Retinal pigment epithelial cell (primary cell): Measurements from ENCODE around the gene PTPRD.

ENCODE experiments used
- DNase-seq: peaks from one replicate; pipeline ENCODE4 v3.0.0-alpha.2; 2010; ENCODE audit warnings: low read depth
- H3K4me3 ChIP-seq: 2 replicates; pipeline ENCODE4 v1.5.1; 2011; ENCODE audit warnings: mild to moderate bottlenecking, low read length, control low read depth, moderate library complexity
- CTCF ChIP-seq: conservative IDR thresholded peaks from 2 replicates; pipeline ENCODE4 v1.5.1; 2011; ENCODE audit warnings: low read depth, low read length, control low read depth, inconsistent platforms

The PTPRD gene

GRCh38 chr9:9783211-9783610 lies 829.6 kb downstream of the PTPRD start:
- no peak for TF ChIP-seq CTCF
- no peak overlapping the region for H3K4me3 ChIP-seq
- DNase-seq = no peak

- TF ChIP-seq CTCF = no peak
- H3K4me3 ChIP-seq = no peak overlapping the region
- DNase-seq = no peak
Measured at GRCh38 chr9:9778293-9778692, 834.5 kb downstream of the PTPRD start.

GRCh38 chr9:9774471-9774870 lies 838.3 kb downstream of the PTPRD start:
- H3K4me3 ChIP-seq = no peak overlapping the region
- TF ChIP-seq CTCF = no peak
- DNase-seq = no peak

- no peak for DNase-seq
- no peak overlapping the region for H3K4me3 ChIP-seq
- TF ChIP-seq CTCF = no peak
Measured at GRCh38 chr9:9771314-9771713, 841.5 kb downstream of the PTPRD start.

- DNase-seq = peak; percentile 37
- no peak overlapping the region for H3K4me3 ChIP-seq
- TF ChIP-seq CTCF = no peak
Measured at GRCh38 chr9:9764821-9765220, 848.0 kb downstream of the PTPRD start.

GRCh38 chr9:9754186-9754585 lies 858.6 kb downstream of the PTPRD start:
- TF ChIP-seq CTCF = no peak
- no peak for DNase-seq
- no peak overlapping the region for H3K4me3 ChIP-seq

- no peak overlapping the region for H3K4me3 ChIP-seq
- no peak for TF ChIP-seq CTCF
- DNase-seq = no peak
Measured at GRCh38 chr9:9753266-9753665, 859.5 kb downstream of the PTPRD start.
